Neural cell (in vitro differentiated cells): ENCODE data around the gene VPS37C.

Experiments used
- CTCF ChIP-seq: fragments of 450-650 bp; IDR thresholded peaks from 2 replicates; pipeline ENCODE4 v1.5.1; 2014; ENCODE audit warnings: antibody characterized with exemption, mild to moderate bottlenecking, moderate library complexity; ENCODE audit not compliant: poor library complexity, severe bottlenecking
- EZH2 ChIP-seq: fragments of 200-600, 300-800 bp; shearing (Covaris generic), sonication (generic); IDR thresholded peaks from 2 replicates; pipeline ENCODE4 v1.6.1; 2014; ENCODE audit warnings: antibody characterized with exemption, low read length, borderline replicate concordance, mild to moderate bottlenecking; ENCODE audit not compliant: insufficient read depth, poor library complexity, severe bottlenecking
- MXI1 ChIP-seq: fragments of 450-650 bp; conservative IDR thresholded peaks from 2 replicates; pipeline ENCODE4 v1.6.1; 2014; ENCODE audit warnings: antibody characterized with exemption, mild to moderate bottlenecking; ENCODE audit not compliant: poor library complexity, severe bottlenecking
- POLR2AphosphoS5 ChIP-seq: IDR thresholded peaks from 2 replicates; pipeline ENCODE4 v1.6.1; 2012
- RAD21 ChIP-seq: fragments of 450-650 bp; conservative IDR thresholded peaks from 2 replicates; pipeline ENCODE4 v1.6.1; 2014; ENCODE audit warnings: antibody characterized with exemption, mild to moderate bottlenecking, moderate library complexity
- REST ChIP-seq: IDR thresholded peaks from 2 replicates; pipeline ENCODE4 v1.6.1; 2012; ENCODE audit warnings: borderline replicate concordance

- TF ChIP-seq POLR2AphosphoS5 (no peak), RAD21 (no peak), CTCF (no peak), MXI1 (no peak), REST (no peak), EZH2 (no peak)
These were observed 37.8 kb upstream of the VPS37C start for GRCh38 chr11:61198948-61199523.
